Measurements from ENCODE around the gene NUP93. TPM values are rescaled to one million over a fixed set of nuclear protein-coding genes. Genes with fewer than 3 reads are reported as not detected.
"Not testable (repeated sequence)": the region's sequence is repeated elsewhere in the genome, so short reads cannot be mapped to it uniquely, and the experiment has no call there.

Gene NUP93
- total RNA-seq, 1 donor from 2014 or later = 111 TPM

- no peak for DNase-seq (ENCODE audit: low read depth, low spot score)
Observed at GRCh38 chr16:56868175-56868574, 138.2 kb downstream of the NUP93 start.

- DNase-seq (ENCODE audit: low read depth, low spot score) = not testable (repeated sequence)
Observed at GRCh38 chr16:56868766-56869165, 138.8 kb downstream of the NUP93 start.

- DNase-seq (ENCODE audit: low read depth, low spot score) = no peak
Observed at GRCh38 chr16:56869513-56870275, 139.8 kb downstream of the NUP93 start.

GRCh38 chr16:56870276-56870888 lies 140.5 kb downstream of the NUP93 start:
- no peak for DNase-seq (ENCODE audit: low read depth, low spot score)

GRCh38 chr16:56871172-56871593 lies 141.3 kb downstream of the NUP93 start:
- DNase-seq (ENCODE audit: low read depth, low spot score) = no peak

- no peak for DNase-seq (ENCODE audit: low read depth, low spot score)
Observed at GRCh38 chr16:56872863-56873391, 143.0 kb downstream of the NUP93 start.

GRCh38 chr16:56874800-56875199 lies 144.9 kb downstream of the NUP93 start:
- DNase-seq (ENCODE audit: low read depth, low spot score) = no peak

GRCh38 chr16:56876048-56876447 lies 146.1 kb downstream of the NUP93 start:
- no peak for DNase-seq (ENCODE audit: low read depth, low spot score)

GRCh38 chr16:56877486-56878182 lies 147.7 kb downstream of the NUP93 start:
- DNase-seq (ENCODE audit: low read depth, low spot score) = no peak

- no peak for DNase-seq (ENCODE audit: low read depth, low spot score)
Observed at GRCh38 chr16:56878282-56878854, 148.4 kb downstream of the NUP93 start.

- DNase-seq (ENCODE audit: low read depth, low spot score) = no peak
Observed at GRCh38 chr16:56879276-56879675, 149.3 kb downstream of the NUP93 start.

- no peak for DNase-seq (ENCODE audit: low read depth, low spot score)
Observed at GRCh38 chr16:56880176-56880575, 150.2 kb downstream of the NUP93 start.

GRCh38 chr16:56880685-56881084 lies 150.8 kb downstream of the NUP93 start:
- no peak for DNase-seq (ENCODE audit: low read depth, low spot score)

GRCh38 chr16:56882077-56882800 lies 152.3 kb downstream of the NUP93 start:
- DNase-seq (ENCODE audit: low read depth, low spot score) = no peak

GRCh38 chr16:56883586-56883985 lies 153.7 kb downstream of the NUP93 start:
- no peak for DNase-seq (ENCODE audit: low read depth, low spot score)

GRCh38 chr16:56884026-56884582 lies 154.2 kb downstream of the NUP93 start:
- DNase-seq (ENCODE audit: low read depth, low spot score) = no peak

GRCh38 chr16:56884929-56885328 lies 155.0 kb downstream of the NUP93 start:
- not testable (repeated sequence) for DNase-seq (ENCODE audit: low read depth, low spot score)

GRCh38 chr16:56885446-56886162 lies 155.7 kb downstream of the NUP93 start:
- no peak for DNase-seq (ENCODE audit: low read depth, low spot score)

GRCh38 chr16:56886296-56886695 lies 156.4 kb downstream of the NUP93 start:
- no peak for DNase-seq (ENCODE audit: low read depth, low spot score)

GRCh38 chr16:56886826-56887225 lies 156.9 kb downstream of the NUP93 start:
- no peak for DNase-seq (ENCODE audit: low read depth, low spot score)

Measured in pulmonary artery endothelial cell (primary cell).